Suprapubic skin (tissue), 4 donors: ENCODE results near the gene TRAF3IP1.

Experiments
- CTCF ChIP-seq, 2 donors: fragments of 200-600 bp in 1 of 2; fragments of 450-650 bp in 1 of 2; sonication (generic) in 1 of 2; IDR thresholded peaks; one replicate each; pipeline ENCODE4 v1.5.1; 2016 to 2019; ENCODE audit warnings: antibody characterized with exemption in 2 of 2, mild to moderate bottlenecking in 1 of 2, moderate library complexity in 1 of 2
- POLR2A ChIP-seq, 2 donors: fragments of 450-650 bp; IDR thresholded peaks; one replicate each; pipeline ENCODE4 v1.6.1; 2017; ENCODE audit warnings: antibody characterized with exemption in 2 of 2, mild to moderate bottlenecking in 2 of 2, moderate library complexity in 2 of 2
- POLR2AphosphoS5 ChIP-seq, 3 donors: sonication (generic); formaldehyde crosslinking; IDR thresholded peaks; one replicate each; pipeline ENCODE4 v1.6.1; 2017; ENCODE audit warnings: antibody characterized with exemption in 3 of 3

DNA sequence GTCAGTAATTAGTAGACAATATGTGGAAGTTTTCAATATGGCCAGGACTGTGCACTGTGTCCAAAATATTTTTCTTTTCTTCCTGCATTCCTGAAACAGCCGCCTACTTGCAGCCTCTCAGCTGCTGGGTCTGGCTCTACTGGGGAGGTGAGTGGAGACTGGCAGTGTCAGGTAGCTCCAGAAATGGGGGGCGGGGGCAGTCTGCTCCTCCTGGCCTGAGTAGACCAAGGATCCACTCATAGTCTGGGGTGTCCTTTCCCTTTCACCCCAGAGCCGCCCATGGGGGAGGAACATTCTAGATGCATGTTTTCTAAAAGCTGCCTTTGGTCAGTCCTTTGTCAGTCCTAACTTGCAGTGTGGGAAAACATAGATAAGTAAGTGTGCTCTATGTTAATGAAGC, 23.7 kb downstream of the TRAF3IP1 start:
- TF ChIP-seq POLR2AphosphoS5 (IDR thresholded peaks at IDR 0.05) (no peak), CTCF (IDR thresholded peaks at IDR 0.05) (no peak), POLR2A (IDR thresholded peaks at IDR 0.05) (no peak)
